IMR-90 (cell line): ENCODE results near the gene NLGN1. TPM values are rescaled to one million over a fixed set of nuclear protein-coding genes. Genes with fewer than 3 reads are reported as not detected.

Source experiments
- ATAC-seq: fragments of 200-7000 bp; cut with Tn5 transposase; 2 replicates; pipeline ENCODE4 v1.9.1; 2020; ENCODE audit warnings: low read depth, mild to moderate bottlenecking, moderate library complexity
- BruUV-seq: library from RNA; stranded (reverse); fragments of 400-500 nt; replicated peaks from 2 replicates; lab custom pipeline; 2021; lab: Mats Ljungman, UMichigan
- CTCF ChIA-PET: fragments of 300-600 bp; formaldehyde crosslinking; extraction: SDS; loops from one replicate; lab custom pipeline; 2021; ENCODE audit warnings: antibody characterized with exemption; lab: Yijun Ruan, JAX
- POLR2A ChIA-PET: fragments of 300-600 bp; sonication (Branson Sonifier 250); formaldehyde crosslinking; loops from one replicate; lab custom pipeline; 2022; ENCODE audit warnings: antibody characterized with exemption; ENCODE audit not compliant: unreplicated experiment; lab: Charles Lee
- DNase-seq: peaks from one replicate; pipeline ENCODE4 v3.0.0; 2013
- H2AFZ ChIP-seq: replicated peaks from 2 replicates; pipeline ENCODE3; 2013; ENCODE audit warnings: low read length, mild to moderate bottlenecking; ENCODE audit not compliant: poor library complexity
- H2AK5ac ChIP-seq: 2 replicates; pipeline ENCODE4 v1.6.1; 2013; ENCODE audit warnings: low read depth, low read length, inconsistent platforms
- H2AK9ac ChIP-seq: replicated peaks from 2 replicates; pipeline ENCODE3; 2013; ENCODE audit warnings: mild to moderate bottlenecking, low read depth, low read length, moderate library complexity; ENCODE audit not compliant: poor library complexity
- H2BK120ac ChIP-seq: 2 replicates; pipeline ENCODE4 v1.6.1; 2013; ENCODE audit warnings: low read depth, low read length, inconsistent platforms
- H2BK15ac ChIP-seq: 3 replicates; pipeline ENCODE4 v1.6.1; 2013; ENCODE audit warnings: low read depth, low read length, inconsistent platforms
- H2BK20ac ChIP-seq: 2 replicates; pipeline ENCODE4 v1.6.1; 2013; ENCODE audit warnings: low read depth, mild to moderate bottlenecking, inconsistent platforms, low read length, moderate library complexity
- H2BK5ac ChIP-seq: 2 replicates; pipeline ENCODE4 v1.6.1; 2013; ENCODE audit warnings: mild to moderate bottlenecking, low read depth, low read length, inconsistent platforms; ENCODE audit not compliant: poor library complexity, severe bottlenecking
- H3K14ac ChIP-seq: replicated peaks from 2 replicates; pipeline ENCODE4 v1.6.1; 2013; ENCODE audit warnings: low read depth, low read length, inconsistent platforms
- H3K18ac ChIP-seq: 2 replicates; pipeline ENCODE4 v1.6.1; 2013; ENCODE audit warnings: low read depth, low read length, control low read depth
- H3K23ac ChIP-seq: 2 replicates; pipeline ENCODE4 v1.6.1; 2013; ENCODE audit warnings: low read depth, low read length, inconsistent platforms
- H3K27ac ChIP-seq: 2 replicates; pipeline ENCODE4 v1.5.1; 2013; ENCODE audit warnings: mild to moderate bottlenecking, control low read depth, low read length; ENCODE audit not compliant: insufficient read depth
- H3K27me3 ChIP-seq: 2 replicates; pipeline ENCODE4 v1.6.1; 2013; ENCODE audit warnings: low read length; ENCODE audit not compliant: control insufficient read depth, insufficient read depth
- H3K36me3 ChIP-seq: 2 replicates; pipeline ENCODE4 v1.6.1; 2013; ENCODE audit warnings: low read length, mixed read lengths; ENCODE audit not compliant: control insufficient read depth, insufficient read depth
- H3K4ac ChIP-seq: 2 replicates; pipeline ENCODE4 v1.6.1; 2013; ENCODE audit warnings: low read depth, low read length, inconsistent platforms
- H3K4me1 ChIP-seq: 2 replicates; pipeline ENCODE4 v1.6.1; 2013; ENCODE audit warnings: low read length, mixed read lengths; ENCODE audit not compliant: control insufficient read depth, insufficient read depth
- H3K4me2 ChIP-seq: 2 replicates; pipeline ENCODE4 v1.6.1; 2013; ENCODE audit warnings: low read depth, mild to moderate bottlenecking, control low read depth, low read length, moderate library complexity
- H3K4me3 ChIP-seq: 2 replicates; pipeline ENCODE4 v1.5.1; 2013; ENCODE audit warnings: low read depth, mild to moderate bottlenecking, control low read depth, low read length, moderate library complexity; ENCODE audit not compliant: insufficient read depth
- H3K56ac ChIP-seq: 2 replicates; pipeline ENCODE4 v1.6.1; 2013; ENCODE audit warnings: low read length, inconsistent platforms; ENCODE audit not compliant: insufficient read depth; ENCODE audit errors: extremely low read depth
- H3K79me1 ChIP-seq, 2 experiments: 2 replicates each; pipeline ENCODE4 v1.6.1; 2013; ENCODE audit warnings: low read length in 2 of 2, inconsistent platforms in 1 of 2, low read depth in 1 of 2
- H3K9ac ChIP-seq: 2 replicates; pipeline ENCODE4 v1.6.1; 2013; ENCODE audit warnings: low read depth, low read length, control low read depth
- H3K9me1 ChIP-seq: 2 replicates; pipeline ENCODE4 v1.6.1; 2013; ENCODE audit warnings: low read length, inconsistent platforms; ENCODE audit not compliant: insufficient read depth
- H3K9me3 ChIP-seq: 2 replicates; pipeline ENCODE4 v1.6.1; 2013; ENCODE audit warnings: low read length; ENCODE audit not compliant: control insufficient read depth, insufficient read depth
- H4K20me1 ChIP-seq: 2 replicates; pipeline ENCODE4 v1.6.1; 2013; ENCODE audit warnings: low read length, inconsistent platforms; ENCODE audit not compliant: insufficient read depth
- H4K5ac ChIP-seq: 2 replicates; pipeline ENCODE4 v1.6.1; 2013; ENCODE audit warnings: mild to moderate bottlenecking, low read depth, low read length, control low read depth
- H4K8ac ChIP-seq, 2 experiments: 2 replicates each; pipeline ENCODE4 v1.6.1; 2013; ENCODE audit warnings: low read depth in 2 of 2, low read length in 2 of 2, control low read depth in 1 of 2, inconsistent platforms in 1 of 2
- H4K91ac ChIP-seq: 2 replicates; pipeline ENCODE4 v1.6.1; 2013; ENCODE audit warnings: low read depth, low read length, inconsistent platforms; ENCODE audit not compliant: insufficient read depth
- BHLHE40 ChIP-seq: fragments of 150-350 bp; IDR thresholded peaks from 2 replicates; pipeline ENCODE4 v1.6.1; 2016; ENCODE audit warnings: mild to moderate bottlenecking, low read depth, low read length
- CEBPB ChIP-seq: IDR thresholded peaks from 2 replicates; pipeline ENCODE4 v1.6.1; 2012; ENCODE audit warnings: low read depth, low read length, improper control_type of control experiment
- CHD1 ChIP-seq: IDR thresholded peaks from 2 replicates; pipeline ENCODE4 v1.6.1; 2012; ENCODE audit warnings: low read depth, low read length, improper control_type of control experiment
- FOS ChIP-seq: fragments of 150-350 bp; IDR thresholded peaks from 2 replicates; pipeline ENCODE4 v1.6.1; 2016; ENCODE audit warnings: low read depth, low read length
- MAFK ChIP-seq: IDR thresholded peaks from 2 replicates; pipeline ENCODE4 v1.6.1; 2012; ENCODE audit warnings: low read depth, low read length, improper control_type of control experiment
- NFE2L2 ChIP-seq: fragments of 150-350 bp; IDR thresholded peaks from 2 replicates; pipeline ENCODE4 v1.6.1; 2016; ENCODE audit warnings: low read depth, mild to moderate bottlenecking, low read length
- POLR2A ChIP-seq: IDR thresholded peaks from 2 replicates; pipeline ENCODE4 v1.6.1; 2012; ENCODE audit warnings: mild to moderate bottlenecking, low read depth, low read length
- RCOR1 ChIP-seq: IDR thresholded peaks from 2 replicates; pipeline ENCODE4 v1.6.1; 2012; ENCODE audit warnings: mild to moderate bottlenecking, low read length, improper control_type of control experiment; ENCODE audit not compliant: insufficient replicate concordance
- SMC3 ChIP-seq: fragments of 150-350 bp; IDR thresholded peaks from 2 replicates; pipeline ENCODE4 v1.6.1; 2016; ENCODE audit warnings: low read depth, mild to moderate bottlenecking, antibody characterized with exemption, low read length, moderate library complexity
- WGBS, 2 experiments: methylation state at CpG; one replicate each; pipeline versions ENCODE4 v1.1.5 to v1.1.7; 2013; ENCODE audit warnings: missing lambda C conversion rate in 2 of 2; ENCODE audit not compliant: insufficient read length in 1 of 2; ENCODE audit errors: extremely low coverage in 2 of 2; 5-methylcytosine and 5-hydroxymethylcytosine counted together
- dilution Hi-C: fragments of 300-500 bp; cut with HindIII; formaldehyde crosslinking; loops from one replicate; pipeline ENCODE4 v1.14.3; 2018; ENCODE audit warnings: low sequenced_read_pairs; ENCODE audit not compliant: unreplicated experiment
- in situ Hi-C: fragments of 300-500 bp; cut with MboI; formaldehyde crosslinking; loops from 3 replicates; pipeline ENCODE4 v1.14.3; 2019; ENCODE audit warnings: low sequenced_read_pairs, inconsistent platforms, mixed read lengths
- intact Hi-C: fragments of 100-400 bp; cut with micrococcal nuclease; formaldehyde crosslinking; loops from 2 replicates; pipeline ENCODE4 v1.10.0; 2022
- polyA plus RNA-seq, 3 experiments: library from polyadenylated mRNA; depleted of rRNA; stranded (reverse); fragments of >200 nt; gene quantifications; 2 replicates each; pipeline ENCODE4 v1.2.3, GENCODE V29; 2012; ENCODE audit warnings: low replicate concordance in 1 of 3
- total RNA-seq: library from RNA; depleted of rRNA; stranded (reverse); fragments of >200 nt; gene quantifications from 2 replicates; pipeline ENCODE4 v1.2.3, GENCODE V29; 2012
- TF ChIP-seq, protein P1 (sequence below): fragments of 150-350 bp; IDR thresholded peaks from 2 replicates; pipeline ENCODE4 v1.6.1; 2016; ENCODE audit warnings: low read depth, mild to moderate bottlenecking, low read length, moderate library complexity, borderline replicate concordance

The NLGN1 gene
- total and polyA plus RNA-seq, 2 of the 4 experiments (the other 2 are of a cell fraction) = 1.8 to 12.5 TPM

DNA sequence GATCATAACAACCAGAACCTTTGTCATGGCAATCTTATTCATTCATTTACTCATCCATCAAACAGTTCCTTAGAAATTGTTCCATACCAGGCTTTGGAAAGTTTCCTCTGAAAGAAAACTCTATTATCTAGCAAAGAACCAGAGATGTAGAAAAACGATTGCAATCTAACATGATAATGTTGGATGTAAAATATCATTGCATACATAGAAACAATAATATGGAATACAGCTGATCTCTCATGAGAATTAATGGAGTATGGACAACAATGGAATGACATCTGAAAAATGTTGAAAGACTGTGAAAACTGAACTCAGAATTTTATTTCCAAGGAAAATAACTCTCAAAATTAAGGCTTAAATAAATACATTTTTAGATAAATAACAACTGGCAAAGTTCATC lies 665.4 kb downstream of the NLGN1 start:
- H3K9me3 ChIP-seq = 0 out of 2 replicates have a peak, but pooled peaks cover 2% of the 10 kb centered on the region
- H2AFZ ChIP-seq = no peak overlapping the region
- no peak overlapping the region for H2AK9ac ChIP-seq
- no peaks in the 10 kb centered on the region for H3K27me3 ChIP-seq
- H3K9me1 ChIP-seq = no peaks in the 10 kb centered on the region
- no peak overlapping the region for H3K9ac ChIP-seq
- H3K4me1 ChIP-seq = no peaks in the 10 kb centered on the region
- POLR2A ChIA-PET = no interaction called here
- no peak overlapping the region for H3K18ac ChIP-seq
- H3K4me2 ChIP-seq = no peak overlapping the region
- H2BK15ac ChIP-seq = no peak overlapping the region
- H2BK120ac ChIP-seq = no peak overlapping the region
- H4K91ac ChIP-seq = no peak overlapping the region
- DNase-seq (no peak), ATAC-seq (no peak)
- no peak overlapping the region for H3K4ac ChIP-seq
- H3K4me3 ChIP-seq = no peak overlapping the region
- no peaks in the 10 kb centered on the region for H4K20me1 ChIP-seq
- no peak overlapping the region for H3K14ac ChIP-seq
- no peak overlapping the region for H4K5ac ChIP-seq
- H3K36me3 ChIP-seq = no peaks in the 10 kb centered on the region
- TF ChIP-seq RCOR1 (no peak), NFE2L2 (no peak), POLR2A (no peak), SMC3 (no peak), FOS (no peak), BHLHE40 (no peak), CEBPB (no peak), MAFK (no peak), CHD1 (no peak)
- TF ChIP-seq, protein P1, sequence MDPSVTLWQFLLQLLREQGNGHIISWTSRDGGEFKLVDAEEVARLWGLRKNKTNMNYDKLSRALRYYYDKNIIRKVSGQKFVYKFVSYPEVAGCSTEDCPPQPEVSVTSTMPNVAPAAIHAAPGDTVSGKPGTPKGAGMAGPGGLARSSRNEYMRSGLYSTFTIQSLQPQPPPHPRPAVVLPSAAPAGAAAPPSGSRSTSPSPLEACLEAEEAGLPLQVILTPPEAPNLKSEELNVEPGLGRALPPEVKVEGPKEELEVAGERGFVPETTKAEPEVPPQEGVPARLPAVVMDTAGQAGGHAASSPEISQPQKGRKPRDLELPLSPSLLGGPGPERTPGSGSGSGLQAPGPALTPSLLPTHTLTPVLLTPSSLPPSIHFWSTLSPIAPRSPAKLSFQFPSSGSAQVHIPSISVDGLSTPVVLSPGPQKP = no peak
- no peak overlapping the region for H2AK5ac ChIP-seq
- no peak overlapping the region for H3K23ac ChIP-seq
- WGBS, 2 experiments = no CpG with 5 or more reads among the region's 1 CpG
- in situ Hi-C loops = no loop called here
- CTCF ChIA-PET = no interaction called here
- no TSS peak for BruUV-seq
- H3K56ac ChIP-seq = no peak overlapping the region
- H4K8ac ChIP-seq = no peak overlapping the region
- H2BK20ac ChIP-seq = no peak overlapping the region
- H3K27ac ChIP-seq = no peak overlapping the region
- dilution Hi-C loops = no loop called here
- H2BK5ac ChIP-seq = no peak overlapping the region
- intact Hi-C loops = no loop called here
- H3K79me1 ChIP-seq = no peaks in the 10 kb centered on the region
